Tongue (tissue), 2 donors: ENCODE measurements around the gene AIRE. TPM values are rescaled to one million over a fixed set of nuclear protein-coding genes. Genes with fewer than 3 reads are reported as not detected.
"Not testable (repeated sequence)": the region's sequence is repeated elsewhere in the genome, so short reads cannot be mapped to it uniquely, and the experiment has no call there.

Experiments
- DNase-seq: peaks from one replicate; pipeline ENCODE4 v3.0.0-alpha.2; 2015
- total RNA-seq: library from RNA; depleted of rRNA; stranded (reverse); fragments of >200 nt; gene quantifications from one replicate; pipeline ENCODE4 v1.2.3, GENCODE V29; 2014

Gene AIRE
- 0.10 TPM for total RNA-seq

DNA sequence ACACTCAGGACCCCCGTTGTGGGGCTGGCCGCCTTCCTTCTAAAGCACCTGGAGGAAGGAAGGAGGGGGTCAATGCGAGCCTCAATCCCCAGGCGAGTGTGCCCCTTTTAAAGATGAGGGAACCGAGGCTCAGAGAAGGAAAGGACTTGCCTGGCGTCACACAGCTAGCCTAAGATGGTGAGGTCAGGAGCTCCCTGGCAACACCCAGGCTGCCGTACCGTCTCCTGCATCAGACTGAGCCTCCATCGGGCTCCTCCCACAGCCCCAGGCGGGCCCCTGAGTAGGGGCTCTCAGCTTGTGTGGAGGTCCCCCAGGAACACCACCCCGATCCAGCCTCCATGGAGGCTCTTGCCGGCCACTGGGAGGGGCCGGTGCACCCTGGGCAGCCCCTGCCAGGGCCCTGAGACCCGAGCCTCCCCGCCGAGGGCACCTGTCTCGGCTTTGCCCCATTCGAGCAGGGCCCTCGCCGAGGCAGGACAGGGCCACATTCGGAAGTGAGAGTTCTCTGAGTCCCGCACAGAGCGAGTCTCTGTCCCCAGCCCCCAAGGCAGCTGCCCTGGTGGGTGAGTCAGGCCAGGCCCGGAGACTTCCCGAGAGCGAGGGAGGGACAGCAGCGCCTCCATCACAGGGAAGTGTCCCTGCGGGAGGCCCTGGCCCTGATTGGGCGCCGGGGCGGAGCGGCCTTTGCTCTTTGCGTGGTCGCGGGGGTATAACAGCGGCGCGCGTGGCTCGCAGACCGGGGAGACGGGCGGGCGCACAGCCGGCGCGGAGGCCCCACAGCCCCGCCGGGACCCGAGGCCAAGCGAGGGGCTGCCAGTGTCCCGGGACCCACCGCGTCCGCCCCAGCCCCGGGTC is at the start of gene AIRE:
TSS of gene AIRE (plus strand) at position 739 of the 855 bp plus-strand sequence. CDS start 131 bp downstream, outside the sequence.
- DNase-seq: peak; percentile 28

DNA sequence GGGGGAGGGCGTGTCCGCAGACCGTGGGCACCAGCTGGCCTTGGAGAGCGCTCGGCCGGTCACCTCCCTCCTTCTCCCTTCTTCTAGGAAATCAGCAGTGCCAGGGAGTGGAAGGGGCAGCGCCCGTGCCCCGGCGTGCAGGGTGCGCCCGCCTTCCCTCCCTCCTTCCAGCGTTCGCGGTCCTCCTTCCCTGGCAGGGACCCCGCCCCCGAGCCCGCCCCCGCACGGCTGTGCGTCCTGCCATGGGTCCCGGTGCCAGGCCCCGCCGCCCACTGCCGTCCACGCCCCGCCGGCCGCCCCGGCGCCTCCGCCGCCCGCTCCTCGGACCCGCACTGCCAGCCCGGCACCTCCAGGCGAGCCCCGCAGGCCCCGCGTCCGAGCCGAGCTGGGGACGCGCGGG is 45.3 kb upstream of the AIRE start:
- DNase-seq: not testable (repeated sequence)

DNA sequence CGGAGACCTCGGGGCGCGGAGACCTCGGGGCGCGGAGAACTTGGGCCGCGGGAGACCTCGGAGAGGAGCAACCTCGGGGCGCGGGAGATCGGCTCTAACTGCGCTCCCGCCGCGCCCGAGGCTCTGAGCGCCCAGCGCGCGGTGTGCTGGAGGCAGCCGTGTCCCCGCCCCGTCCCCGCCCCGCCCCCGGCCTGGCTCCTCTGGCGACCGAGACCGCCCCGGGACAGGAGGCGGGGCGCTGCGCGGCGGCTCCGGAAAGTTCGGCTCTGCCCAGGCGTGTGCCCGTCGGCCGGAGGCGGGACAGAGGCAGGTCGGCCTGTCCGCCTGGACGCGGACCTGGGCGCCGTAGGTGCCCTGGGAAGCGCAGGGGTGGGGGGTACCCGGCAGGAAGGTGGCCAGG is 44.8 kb upstream of the AIRE start, which contains the start of gene ICOSLG:
TSS of gene ICOSLG (minus strand) at position 102 of the 400 bp plus-strand sequence. CDS start 126 bp downstream, outside the sequence.
- not testable (repeated sequence) for DNase-seq

DNA sequence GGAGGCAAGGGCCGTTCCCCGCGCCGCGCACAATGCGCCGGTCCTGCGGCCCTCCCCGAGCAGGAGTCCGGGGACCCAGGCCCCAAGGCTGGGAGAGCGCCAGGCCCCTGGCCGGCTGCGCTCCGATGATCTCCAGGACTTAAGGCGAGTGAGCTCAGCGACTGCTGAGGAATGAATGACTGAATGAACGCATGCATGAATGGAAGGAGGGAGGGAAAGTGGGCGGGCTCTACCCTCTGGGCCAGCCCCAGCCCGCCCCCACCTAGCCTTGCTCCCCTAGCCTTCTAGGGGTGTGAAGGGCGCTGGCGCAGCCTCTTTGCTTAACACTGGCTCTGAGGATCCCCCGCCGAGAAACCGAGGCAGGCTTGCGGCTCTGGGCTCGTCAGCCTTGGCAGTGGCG is 44.4 kb upstream of the AIRE start:
- DNase-seq: not testable (repeated sequence)

DNA sequence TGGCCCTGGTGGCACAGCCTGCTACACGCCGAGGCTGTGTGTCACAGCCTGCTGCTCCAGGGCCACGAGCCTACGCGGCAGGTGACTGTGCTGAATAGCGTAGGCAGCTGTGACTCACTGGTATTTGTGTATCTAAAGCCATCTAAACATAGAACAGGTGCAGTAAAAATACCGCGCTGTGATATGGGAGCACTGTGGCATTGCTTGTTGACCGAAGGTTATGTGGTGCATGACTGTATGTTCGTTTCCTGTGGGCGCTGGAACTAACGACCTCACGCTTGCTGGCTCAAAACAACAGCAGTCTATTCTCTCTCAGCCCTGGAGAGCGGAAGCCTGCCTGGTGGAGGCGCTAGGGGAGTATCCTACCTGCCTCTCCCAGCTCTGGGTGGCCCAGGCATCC is 41.7 kb upstream of the AIRE start:
- not testable (repeated sequence) for DNase-seq

DNA sequence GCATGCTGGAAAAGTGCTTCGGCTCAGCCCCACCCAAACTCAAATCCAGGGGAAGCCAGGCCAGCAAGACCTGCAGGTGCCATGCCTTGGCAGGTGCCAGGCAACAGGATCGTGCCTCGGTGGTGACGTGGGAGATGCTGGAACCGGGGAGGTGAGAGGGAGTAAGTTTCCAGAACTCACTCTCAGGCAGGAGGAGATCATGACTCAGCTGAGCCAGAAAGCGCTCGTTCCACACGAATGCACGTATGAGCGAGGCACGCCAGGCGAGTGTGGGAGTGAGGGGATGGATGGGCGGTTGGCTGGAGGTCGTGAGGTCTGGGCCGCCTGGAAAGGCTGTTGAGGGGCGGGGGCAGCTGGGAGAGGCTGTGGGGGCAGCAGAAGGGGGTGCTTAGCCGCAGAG is 37.8 kb upstream of the AIRE start:
- not testable (repeated sequence) for DNase-seq

DNA sequence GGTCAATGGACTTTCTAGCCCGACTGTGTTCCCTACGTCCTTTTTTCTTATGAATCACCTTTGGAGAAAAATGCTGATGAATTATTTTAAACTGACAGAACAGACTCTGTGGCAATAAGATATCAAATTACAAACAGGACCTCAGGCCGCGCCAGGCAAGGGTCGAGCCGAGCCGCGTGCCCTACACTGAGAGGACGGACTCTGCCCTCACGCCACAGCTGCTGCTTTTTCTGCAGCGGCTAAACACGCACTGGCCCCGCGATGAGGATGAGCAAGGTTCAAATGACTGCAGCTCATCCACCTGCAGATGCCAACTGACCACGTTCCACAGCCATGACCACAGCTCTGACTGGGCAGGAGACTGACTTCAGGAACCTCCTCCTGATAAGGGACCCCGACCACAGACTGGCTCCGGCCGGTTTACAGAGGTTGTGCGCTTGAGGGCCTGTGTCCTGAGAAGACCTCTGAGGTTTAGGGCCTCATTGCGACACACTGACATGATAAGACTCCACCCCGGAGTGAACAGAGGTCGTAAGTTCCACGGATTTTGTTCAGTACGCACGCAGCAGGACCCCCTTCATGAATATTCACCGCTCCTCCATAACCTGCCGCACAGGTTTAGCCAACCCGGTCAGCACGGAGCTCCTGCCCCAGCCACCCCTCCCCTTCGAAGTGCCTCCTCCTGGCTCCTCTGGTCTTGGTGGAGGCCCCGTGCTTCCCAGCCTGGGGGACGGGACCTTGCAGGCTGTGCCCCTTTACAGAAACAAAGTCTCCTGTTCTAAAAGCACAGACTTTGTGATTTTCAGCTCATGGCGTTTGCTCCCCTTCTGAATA is 36.3 kb upstream of the AIRE start:
- DNase-seq: not testable (repeated sequence)

DNA sequence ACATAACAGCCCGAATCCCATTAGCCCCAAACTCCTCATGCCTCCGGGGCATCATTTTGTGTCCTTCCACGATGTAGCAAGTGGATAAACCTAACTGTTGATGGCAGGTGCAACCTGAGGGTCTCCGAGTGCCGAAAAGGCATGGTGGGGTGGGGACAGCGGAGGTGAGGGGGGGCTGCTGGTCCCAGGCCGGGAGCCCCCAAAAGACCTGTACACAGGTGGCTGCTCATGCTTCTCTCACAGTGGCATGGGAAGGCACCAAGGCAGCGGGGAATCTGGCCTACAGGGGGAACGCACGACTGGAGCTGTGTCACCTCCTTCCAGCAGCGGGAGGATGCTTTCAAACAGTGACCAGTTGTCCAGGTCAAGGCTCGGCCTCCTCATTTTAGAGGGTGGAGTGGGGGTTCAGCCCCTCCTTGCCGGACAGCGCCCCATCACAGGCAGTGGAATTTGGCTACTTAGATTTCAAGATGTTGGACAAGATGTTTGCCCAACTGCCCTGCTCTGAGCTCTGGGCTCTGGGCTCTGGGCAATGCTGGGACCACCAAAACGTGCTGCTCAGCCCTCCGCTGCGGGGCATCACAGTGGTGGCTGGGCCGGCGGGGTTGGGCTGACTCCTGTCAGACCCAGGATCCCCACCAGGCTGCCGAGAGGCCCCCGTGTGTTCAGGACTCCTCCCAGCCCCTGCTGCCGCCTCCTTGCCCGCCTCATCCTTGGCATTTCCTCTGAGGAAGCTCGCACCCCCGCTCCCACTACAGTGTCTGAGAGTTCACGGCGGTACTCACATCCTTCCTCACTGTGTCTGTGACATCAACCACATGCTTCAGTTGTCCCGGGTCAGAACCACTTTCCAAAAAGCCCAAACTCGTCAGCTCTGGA is 31.6 kb upstream of the AIRE start:
- DNase-seq: no peak

DNA sequence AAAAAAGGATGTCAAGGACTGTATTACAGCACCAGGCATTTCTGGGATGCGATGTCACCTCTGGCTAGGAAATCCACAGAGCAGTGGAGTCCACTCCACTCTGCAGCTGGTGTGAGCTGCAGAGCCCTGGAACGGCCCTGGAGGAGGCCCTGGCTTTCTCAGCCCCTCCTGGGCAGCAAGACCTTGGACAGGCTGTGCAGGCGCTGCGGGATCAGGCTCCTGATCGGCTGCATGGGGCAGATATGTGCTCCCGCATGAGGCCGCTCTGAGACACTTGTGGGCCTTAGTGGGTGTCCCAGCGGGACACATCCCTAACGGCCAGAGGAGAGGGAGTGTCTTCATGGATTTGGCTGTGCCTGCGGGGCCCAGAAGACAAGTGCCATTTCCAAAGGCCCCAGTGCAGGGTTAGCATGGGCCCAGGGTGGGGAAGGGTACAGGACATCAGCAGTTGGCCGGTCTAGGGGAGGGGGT is 30.1 kb upstream of the AIRE start:
- DNase-seq: peak; percentile 32

DNA sequence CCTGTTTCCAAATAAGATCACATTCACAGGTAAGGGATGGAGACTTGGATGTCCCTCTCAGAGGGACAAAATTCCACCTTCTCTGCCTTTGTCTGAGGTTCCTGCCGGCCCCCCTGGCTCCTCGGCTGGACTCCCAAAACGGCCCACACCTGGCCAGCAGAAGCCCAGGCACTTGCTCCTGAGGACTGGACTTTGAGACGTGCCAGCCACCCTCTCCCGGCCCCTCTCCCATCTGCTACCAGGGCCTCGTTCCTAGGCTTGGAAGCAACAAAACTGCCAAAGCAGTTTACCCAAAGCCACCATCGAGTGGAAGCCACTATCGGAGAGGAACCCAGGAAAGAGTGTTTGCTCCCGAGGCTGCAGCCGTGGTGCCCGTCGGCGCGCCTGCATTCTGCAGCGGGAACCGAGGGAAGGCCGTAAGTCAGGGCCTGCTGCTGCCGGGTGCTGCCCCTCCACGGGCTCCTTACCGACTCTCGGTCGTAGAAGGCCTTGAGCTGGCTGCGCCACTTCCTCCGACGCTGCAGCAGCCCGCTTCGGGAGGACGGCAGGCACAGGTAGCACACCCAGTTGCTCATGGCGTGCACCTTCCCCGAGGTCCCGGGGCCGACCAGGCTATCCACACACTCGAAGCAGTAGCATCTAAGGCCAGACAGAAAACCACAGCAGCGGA is 27.5 kb upstream of the AIRE start:
- no peak for DNase-seq

DNA sequence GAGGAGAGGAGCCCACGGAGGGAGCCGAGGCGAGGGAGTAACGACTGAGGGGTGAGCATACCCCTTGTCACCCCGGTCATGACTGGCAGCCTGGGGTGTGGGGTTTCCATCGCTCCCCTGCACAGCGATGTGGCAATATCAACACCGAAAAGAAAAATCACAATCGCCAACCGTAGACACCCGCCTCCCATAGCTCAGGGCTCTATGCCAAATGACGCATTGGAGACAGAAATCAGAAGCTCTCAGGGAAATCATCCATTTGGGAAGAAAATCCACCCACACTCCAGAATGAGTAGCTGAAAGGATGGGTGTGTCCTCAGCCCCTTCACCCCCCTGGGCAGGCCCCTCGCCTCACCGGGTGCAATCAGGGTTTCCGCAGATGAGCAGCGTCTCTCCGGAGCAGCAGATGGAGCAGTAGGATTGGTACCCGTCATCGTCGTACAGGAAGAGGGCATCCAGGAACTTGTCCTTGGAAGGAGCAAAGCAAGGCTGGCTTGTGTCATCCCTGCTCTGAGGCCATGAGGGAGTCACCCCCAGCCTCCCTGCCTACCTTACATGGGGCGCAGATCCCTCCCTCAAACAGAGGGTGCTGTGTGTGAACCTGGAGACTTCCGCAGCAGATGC is 26.5 kb upstream of the AIRE start:
- no peak for DNase-seq

DNA sequence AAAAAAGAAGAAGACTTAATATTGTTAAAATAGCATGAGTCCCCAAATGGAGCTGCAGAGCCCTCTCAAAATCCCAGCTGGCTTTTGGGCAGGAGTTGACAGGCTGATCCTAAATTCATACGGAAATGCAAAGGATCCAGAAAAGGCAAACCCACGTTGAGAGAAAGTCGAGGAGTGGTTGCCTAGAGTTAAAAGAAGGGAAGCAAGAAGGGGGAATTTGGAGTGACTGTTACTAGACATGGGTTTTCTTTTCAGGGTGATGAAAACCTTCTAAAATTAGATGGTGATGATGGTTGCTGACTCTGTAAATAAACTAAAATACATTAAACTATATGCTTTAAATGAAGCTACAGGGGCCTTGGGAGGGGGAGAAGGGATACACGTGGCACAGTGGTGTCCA is 25.6 kb upstream of the AIRE start:
- no peak for DNase-seq

DNA sequence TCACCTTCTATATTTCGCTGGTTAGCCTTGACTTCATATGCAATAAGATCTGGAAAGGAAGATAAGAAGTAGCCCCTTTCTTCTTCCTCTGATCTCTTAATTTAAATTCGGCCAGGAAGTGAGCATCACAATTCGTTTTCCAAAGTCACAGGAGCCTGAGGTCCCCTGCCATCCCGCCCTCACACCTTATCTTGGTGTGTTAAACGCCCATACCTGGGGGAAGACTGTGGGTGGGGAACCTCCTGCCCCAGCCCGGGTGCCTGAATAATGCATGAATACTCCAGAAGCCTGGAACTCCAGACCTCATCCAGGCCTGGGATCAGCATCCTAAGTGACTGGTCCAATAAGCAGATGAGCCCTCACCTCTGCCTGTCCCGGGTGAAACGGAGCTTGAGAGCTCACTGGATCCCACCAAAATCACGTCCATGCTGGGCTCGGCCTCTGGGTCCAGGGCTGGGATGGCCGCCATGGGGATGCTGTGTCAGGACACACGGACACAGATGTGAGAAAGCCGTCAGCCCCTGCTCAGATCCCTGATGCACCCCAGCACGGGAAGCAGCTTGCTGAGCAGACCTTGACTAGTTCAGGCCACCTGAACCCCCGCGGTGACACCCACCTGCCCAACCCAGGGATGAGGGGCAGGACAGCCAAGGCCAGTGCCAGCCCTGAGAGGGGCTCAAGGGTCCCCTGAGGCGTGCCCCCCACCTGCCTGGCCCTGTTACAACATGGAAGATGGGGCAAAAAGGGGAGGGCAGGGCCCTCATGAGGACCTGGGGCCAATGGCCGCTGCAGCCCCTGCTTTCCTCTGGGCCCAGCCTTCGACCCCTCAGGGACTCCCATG is 24.7 kb upstream of the AIRE start:
- DNase-seq: no peak

DNA sequence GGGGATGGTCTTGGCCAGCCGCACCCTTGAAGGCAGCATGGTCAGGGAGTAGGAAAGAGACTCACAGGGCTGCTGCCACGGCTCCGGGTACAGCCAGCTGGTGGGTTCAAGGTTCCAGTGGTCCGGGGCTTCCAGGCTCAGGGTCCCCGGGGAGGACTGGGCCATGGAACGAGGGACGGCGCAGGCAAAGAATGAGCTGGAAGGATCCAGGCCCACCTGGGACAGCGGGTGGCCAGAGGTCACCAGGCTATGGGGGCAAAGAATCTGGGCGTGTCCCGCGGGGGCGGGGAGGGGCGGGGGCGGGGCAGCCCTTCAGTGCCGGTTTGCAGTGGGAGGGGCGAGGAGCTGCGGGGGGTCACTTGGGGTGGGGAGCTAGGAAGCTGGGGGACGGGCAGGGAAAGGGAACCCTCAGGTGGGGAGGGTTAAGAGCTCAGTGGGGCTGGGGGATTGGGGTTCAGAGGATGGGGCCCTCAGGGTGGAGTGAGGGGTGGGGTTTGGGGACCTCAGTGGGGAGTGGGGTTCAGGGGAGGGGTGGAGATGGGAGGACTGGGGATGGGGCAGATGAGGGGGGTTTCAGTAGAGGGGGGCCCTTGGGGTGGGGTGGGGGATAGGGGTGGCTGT is 23.9 kb upstream of the AIRE start, which contains the start of gene DNMT3L:
TSS of gene DNMT3L (minus strand) at position 223 of the 621 bp plus-strand sequence. CDS start 638 bp downstream, outside the sequence.
- no peak for DNase-seq

DNA sequence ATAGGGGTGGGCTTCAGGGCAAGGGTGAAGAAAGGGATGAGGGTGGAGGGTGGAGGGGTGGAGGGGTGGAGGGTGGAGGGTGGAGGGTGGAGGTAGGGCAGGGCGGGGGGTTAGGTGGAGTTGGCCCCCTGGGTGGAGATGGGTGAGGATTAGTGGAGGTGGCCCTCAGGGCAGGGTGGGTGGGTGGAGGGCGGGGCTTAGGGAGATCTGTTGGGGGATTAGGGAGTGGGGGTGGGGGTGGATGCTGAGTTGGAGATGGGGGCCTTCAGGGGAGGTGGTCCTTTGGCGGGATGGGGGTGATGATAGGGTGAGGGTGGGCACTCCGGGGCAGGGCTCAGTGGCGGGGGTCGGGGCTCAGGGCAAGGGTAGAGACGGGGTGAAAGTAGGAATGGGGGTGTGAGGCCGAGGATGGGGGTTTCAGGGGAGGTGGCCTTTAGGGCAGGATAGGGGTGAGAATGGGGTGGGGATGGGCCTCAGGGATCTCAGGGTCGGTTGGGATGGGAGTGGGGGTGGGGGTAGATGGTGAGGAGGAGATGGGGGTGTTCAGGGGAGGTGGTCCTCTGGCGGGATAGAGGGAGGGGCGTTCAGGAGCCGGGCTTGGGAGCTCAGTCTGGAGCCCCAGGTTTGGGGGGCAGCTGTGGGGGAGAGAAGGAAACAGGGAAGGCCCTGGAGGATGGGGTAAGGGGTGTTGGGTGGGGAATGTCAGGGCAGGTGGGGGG is 23.2 kb upstream of the AIRE start:
- no peak for DNase-seq

DNA sequence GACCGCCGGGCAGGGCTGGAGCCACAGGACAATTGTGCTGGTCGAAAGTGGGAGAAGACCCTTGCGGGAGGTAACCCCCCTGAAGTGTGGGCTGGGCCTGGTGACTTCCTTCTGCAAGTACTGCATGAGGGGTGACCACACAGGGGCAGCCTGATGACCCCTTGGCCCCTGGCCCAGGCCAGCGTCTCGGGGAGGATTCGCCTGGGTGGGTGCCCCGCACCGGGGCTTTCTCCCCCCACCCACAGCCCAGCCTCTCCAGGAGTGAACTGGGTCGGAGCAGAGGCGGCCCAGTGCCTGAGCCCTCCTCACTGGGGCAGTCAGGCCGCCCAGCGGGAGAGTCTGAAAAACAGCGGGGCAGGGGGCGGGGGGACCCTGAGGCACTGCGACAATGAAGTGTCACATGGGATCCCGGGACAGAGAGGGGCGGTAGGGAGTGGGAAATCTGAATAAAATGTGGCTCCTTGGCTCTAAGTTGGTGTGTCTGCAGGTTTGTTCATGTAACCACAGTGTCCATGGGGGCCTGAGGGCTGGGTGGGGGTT is 22.4 kb upstream of the AIRE start:
- peak; percentile 16 for DNase-seq

DNA sequence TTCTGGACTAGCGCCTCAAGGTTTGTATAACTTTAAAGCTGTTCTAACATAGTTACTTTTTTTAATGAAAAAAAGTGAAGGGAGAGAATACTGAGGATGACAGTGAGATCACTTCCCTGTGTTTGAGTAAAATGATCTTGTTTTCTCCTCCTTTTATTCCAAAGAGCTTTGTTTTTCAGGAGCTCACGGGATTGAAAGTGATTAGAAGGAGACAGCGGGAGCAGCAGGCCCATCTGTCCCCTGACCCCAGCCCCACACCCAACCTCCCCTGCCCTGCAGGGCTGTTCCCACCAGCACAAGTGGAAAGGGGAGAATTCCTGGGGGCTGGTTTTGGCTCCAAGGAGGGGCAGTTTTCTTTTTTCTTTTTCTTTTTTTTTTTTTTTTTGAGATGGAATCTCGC is 21.9 kb upstream of the AIRE start:
- no peak for DNase-seq

DNA sequence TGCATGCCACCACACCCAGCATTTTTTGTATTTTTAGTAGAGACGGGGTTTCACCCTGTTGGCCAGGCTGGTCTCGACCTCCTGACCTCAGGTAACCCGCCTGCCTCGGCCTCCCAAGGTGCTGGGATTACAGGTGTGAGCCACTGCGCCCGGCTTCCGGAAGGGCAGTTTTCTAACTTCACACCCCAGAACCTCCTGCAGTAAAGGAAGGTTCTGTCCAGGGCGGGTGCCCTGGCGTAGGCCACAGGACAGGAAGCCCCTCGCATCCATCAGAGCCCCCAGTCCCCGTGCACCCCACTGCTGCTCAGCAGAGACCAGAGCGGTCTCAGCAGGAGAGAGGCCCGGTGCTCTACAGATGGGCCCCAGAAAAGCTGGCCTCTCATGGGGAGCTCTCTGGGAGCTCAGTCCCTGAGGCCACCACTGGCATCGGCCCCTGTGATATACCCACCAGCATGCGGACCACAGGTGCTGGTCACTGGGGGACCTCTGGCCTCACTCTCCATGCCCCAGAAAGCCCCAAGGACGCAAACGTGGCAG is 19.9 kb upstream of the AIRE start:
- DNase-seq: no peak
